ENCODE results near the gene ADAMTS13.

DNA sequence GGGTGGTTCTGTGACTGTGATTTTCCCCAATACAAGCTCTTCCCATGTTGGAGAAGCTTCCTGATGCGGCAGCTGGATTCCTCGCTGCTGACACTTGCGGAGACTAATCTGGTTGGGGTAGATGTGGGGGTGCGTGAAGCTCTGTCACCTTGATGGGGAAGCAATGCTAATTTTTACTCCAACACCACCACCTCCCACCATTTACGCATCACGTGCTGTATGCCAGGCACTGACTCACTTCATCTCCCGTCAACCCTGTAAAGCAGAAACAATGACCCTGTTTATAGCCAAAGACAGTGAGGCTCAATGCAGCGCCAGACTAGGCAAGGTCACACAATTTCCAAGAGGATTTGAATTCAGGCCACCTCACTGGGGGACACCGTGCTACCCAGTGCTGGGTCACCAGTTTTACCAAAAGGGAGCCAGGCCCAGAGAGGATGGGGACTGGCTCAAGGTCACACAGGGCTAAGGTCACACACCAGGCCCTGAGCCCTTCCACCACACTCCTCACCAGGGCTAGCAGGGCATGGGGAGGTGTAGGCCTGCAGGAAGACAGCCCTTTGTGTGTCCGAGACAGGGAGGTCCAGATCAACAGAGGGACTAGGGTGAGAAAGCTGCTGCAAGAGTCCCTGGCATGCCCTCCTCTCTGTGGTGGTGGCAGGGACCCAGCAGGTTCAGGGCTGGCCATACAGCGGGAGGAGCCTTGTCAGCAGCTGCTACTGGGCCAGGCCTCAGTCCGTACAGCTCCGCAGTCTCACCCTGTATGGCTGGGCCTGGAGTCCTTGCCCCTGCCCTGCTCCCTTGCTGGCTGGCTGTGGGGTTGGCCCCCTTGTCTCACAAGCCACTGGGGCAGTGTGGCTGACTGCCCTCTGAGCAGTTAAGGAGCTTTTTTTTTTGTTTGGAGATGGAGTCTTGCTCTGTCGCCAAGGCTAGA is 42.7 kb upstream of the ADAMTS13 start:
- TF ChIP-seq CBX8 (IDR thresholded peaks at IDR 0.05; ENCODE audit: borderline replicate concordance, extremely low read depth, low read depth, low read length, poor library complexity, severe bottlenecking) (no peak), ZBTB43 (CRISPR knock-in tag; IDR thresholded peaks at IDR 0.05) (no peak), ZNF507 (tag; conservative IDR thresholded peaks at IDR 0.05) (no peak), RFX5 (IDR thresholded peaks at IDR 0.05; ENCODE audit: low read depth, low read length) (no peak), ZNF24 (IDR thresholded peaks at IDR 0.05) (no peak), PHF8 (IDR thresholded peaks at IDR 0.05; ENCODE audit: borderline replicate concordance, low read length) (no peak), PML (IDR thresholded peaks at IDR 0.05; ENCODE audit: low read length) (no peak), HNRNPL (IDR thresholded peaks at IDR 0.05; ENCODE audit: low read depth, low read length) (no peak), PBX2 (CRISPR knock-in tag; IDR thresholded peaks at IDR 0.05; ENCODE audit: low read depth) (no peak), PBX2 (tag; conservative IDR thresholded peaks at IDR 0.05; ENCODE audit: low read depth) (no peak), CTCF (IDR thresholded peaks at IDR 0.05 in 2 of 3, conservative IDR thresholded peaks at IDR 0.05 in 1 of 3; ENCODE audit: insufficient read depth in 2 of 3, low read depth in 1 of 3, low read length in 3 of 3) (no peak), MEIS2 (IDR thresholded peaks at IDR 0.05; ENCODE audit: partially characterized antibody) (no peak), EZH2 (IDR thresholded peaks at IDR 0.05; ENCODE audit: borderline replicate concordance, low read depth, low read length) (no peak)
- TF ChIP-seq, protein P1, sequence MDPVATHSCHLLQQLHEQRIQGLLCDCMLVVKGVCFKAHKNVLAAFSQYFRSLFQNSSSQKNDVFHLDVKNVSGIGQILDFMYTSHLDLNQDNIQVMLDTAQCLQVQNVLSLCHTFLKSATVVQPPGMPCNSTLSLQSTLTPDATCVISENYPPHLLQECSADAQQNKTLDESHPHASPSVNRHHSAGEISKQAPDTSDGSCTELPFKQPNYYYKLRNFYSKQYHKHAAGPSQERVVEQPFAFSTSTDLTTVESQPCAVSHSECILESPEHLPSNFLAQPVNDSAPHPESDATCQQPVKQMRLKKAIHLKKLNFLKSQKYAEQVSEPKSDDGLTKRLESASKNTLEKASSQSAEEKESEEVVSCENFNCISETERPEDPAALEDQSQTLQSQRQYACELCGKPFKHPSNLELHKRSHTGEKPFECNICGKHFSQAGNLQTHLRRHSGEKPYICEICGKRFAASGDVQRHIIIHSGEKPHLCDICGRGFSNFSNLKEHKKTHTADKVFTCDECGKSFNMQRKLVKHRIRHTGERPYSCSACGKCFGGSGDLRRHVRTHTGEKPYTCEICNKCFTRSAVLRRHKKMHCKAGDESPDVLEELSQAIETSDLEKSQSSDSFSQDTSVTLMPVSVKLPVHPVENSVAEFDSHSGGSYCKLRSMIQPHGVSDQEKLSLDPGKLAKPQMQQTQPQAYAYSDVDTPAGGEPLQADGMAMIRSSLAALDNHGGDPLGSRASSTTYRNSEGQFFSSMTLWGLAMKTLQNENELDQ (CRISPR knock-in tag; IDR thresholded peaks at IDR 0.05; ENCODE audit: borderline replicate concordance) = no peak
- TF ChIP-seq, protein P2, sequence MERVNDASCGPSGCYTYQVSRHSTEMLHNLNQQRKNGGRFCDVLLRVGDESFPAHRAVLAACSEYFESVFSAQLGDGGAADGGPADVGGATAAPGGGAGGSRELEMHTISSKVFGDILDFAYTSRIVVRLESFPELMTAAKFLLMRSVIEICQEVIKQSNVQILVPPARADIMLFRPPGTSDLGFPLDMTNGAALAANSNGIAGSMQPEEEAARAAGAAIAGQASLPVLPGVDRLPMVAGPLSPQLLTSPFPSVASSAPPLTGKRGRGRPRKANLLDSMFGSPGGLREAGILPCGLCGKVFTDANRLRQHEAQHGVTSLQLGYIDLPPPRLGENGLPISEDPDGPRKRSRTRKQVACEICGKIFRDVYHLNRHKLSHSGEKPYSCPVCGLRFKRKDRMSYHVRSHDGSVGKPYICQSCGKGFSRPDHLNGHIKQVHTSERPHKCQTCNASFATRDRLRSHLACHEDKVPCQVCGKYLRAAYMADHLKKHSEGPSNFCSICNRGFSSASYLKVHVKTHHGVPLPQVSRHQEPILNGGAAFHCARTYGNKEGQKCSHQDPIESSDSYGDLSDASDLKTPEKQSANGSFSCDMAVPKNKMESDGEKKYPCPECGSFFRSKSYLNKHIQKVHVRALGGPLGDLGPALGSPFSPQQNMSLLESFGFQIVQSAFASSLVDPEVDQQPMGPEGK (CRISPR knock-in tag; IDR thresholded peaks at IDR 0.05; ENCODE audit: borderline replicate concordance) = no peak
